Keratinocyte (primary cell): ENCODE results near the gene SEBOX.

Experiments
- EZH2 ChIP-seq: IDR thresholded peaks from one replicate; pipeline ENCODE4 v1.6.1; 2012; ENCODE audit warnings: inconsistent platforms, mild to moderate bottlenecking, low read length, moderate library complexity
- TF ChIP-seq, protein P1 (sequence below), 3 experiments: IDR thresholded peaks in 1 of 3; conservative IDR thresholded peaks in 1 of 3; optimal IDR thresholded peaks in 1 of 3; 2 replicates in 2 of 3; 3 replicates in 1 of 3; pipeline versions ENCODE3 to v1.5.1; 2011; ENCODE audit warnings: low read length in 3 of 3, mild to moderate bottlenecking in 3 of 3, moderate library complexity in 2 of 3, control low read depth in 1 of 3, inconsistent platforms in 1 of 3; ENCODE audit not compliant: insufficient read depth in 2 of 3; ENCODE audit errors: extremely low read depth in 1 of 3

DNA sequence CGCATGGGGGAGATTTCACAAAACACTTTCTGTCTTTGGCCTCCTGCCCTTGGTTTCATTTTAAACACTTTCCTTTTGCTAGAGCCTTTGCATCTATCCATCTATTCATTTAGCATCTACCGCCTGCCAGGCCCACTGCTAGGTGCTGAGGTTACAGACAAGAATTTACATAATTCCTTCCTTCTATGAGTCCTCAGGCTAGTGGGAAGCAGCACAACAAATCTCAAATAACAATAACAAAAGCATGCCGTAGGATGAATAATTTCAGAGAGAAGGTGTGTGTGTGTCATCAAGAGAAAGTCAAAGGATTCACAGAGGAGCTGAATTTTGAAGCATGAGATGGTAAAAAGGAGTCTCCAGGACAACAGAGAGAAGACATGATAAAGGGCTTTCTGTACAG lies 47.1 kb upstream of the SEBOX start:
- TF ChIP-seq, protein P1, sequence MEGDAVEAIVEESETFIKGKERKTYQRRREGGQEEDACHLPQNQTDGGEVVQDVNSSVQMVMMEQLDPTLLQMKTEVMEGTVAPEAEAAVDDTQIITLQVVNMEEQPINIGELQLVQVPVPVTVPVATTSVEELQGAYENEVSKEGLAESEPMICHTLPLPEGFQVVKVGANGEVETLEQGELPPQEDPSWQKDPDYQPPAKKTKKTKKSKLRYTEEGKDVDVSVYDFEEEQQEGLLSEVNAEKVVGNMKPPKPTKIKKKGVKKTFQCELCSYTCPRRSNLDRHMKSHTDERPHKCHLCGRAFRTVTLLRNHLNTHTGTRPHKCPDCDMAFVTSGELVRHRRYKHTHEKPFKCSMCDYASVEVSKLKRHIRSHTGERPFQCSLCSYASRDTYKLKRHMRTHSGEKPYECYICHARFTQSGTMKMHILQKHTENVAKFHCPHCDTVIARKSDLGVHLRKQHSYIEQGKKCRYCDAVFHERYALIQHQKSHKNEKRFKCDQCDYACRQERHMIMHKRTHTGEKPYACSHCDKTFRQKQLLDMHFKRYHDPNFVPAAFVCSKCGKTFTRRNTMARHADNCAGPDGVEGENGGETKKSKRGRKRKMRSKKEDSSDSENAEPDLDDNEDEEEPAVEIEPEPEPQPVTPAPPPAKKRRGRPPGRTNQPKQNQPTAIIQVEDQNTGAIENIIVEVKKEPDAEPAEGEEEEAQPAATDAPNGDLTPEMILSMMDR (optimal IDR thresholded peaks at IDR 0.05 in 1 of 3, IDR thresholded peaks at IDR 0.05 in 1 of 3, conservative IDR thresholded peaks at IDR 0.05 in 1 of 3; ENCODE audit: extremely low read depth in 1 of 3, insufficient read depth in 2 of 3, low read length in 3 of 3): no peak
- TF ChIP-seq EZH2: no peak
